Right ventricle myocardium superior (tissue), 1 donor: ENCODE measurements around the gene SCYL1. TPM values are rescaled to one million over a fixed set of nuclear protein-coding genes. Genes with fewer than 3 reads are reported as not detected.

ENCODE experiments used
- ATAC-seq: fragments of 200-7000 bp; cut with Tn5 transposase; one replicate; pipeline ENCODE4 v1.9.1; 2020; ENCODE audit warnings: mild to moderate bottlenecking; ENCODE audit not compliant: poor library complexity
- DNase-seq: peaks from one replicate; pipeline ENCODE4 v3.0.0-alpha.2; 2020
- intact Hi-C: fragments of 100-400 bp; cut with DNase I; formaldehyde crosslinking; loops from one replicate; pipeline ENCODE4 v1.11.2; 2022
- long read RNA-seq: library from polyadenylated mRNA; unstranded; transcript quantifications from one replicate; pipeline ENCODE4 v2.0.0, GENCODE V29; 2021
- total RNA-seq: library from RNA; stranded (reverse); fragmentation: NEBNext Ultra II Directional; extraction: Animal tissue kit (Norgen Biotek cat#: 25700); gene quantifications from one replicate; pipeline ENCODE4 v1.2.1, GENCODE V29; 2021
- donor health status: DM: no; HTN: yes; CAD: no; lungs with severe emphysema.

SCYL1 gene
- total RNA-seq = 60.5 TPM
- long read RNA-seq, transcript SCYL1-203 (18 exons, 2,583 nt) = minor isoform, 62 of 283 reads
- long read RNA-seq, transcript SCYL1-201 (18 exons, 2,642 nt) = major isoform, 112 of 283 reads
- long read RNA-seq, partial matches to known transcripts = 28 of 283 reads
- long read RNA-seq, other reads (novel, unspliced or antisense) = 75 of 283 reads

DNA sequence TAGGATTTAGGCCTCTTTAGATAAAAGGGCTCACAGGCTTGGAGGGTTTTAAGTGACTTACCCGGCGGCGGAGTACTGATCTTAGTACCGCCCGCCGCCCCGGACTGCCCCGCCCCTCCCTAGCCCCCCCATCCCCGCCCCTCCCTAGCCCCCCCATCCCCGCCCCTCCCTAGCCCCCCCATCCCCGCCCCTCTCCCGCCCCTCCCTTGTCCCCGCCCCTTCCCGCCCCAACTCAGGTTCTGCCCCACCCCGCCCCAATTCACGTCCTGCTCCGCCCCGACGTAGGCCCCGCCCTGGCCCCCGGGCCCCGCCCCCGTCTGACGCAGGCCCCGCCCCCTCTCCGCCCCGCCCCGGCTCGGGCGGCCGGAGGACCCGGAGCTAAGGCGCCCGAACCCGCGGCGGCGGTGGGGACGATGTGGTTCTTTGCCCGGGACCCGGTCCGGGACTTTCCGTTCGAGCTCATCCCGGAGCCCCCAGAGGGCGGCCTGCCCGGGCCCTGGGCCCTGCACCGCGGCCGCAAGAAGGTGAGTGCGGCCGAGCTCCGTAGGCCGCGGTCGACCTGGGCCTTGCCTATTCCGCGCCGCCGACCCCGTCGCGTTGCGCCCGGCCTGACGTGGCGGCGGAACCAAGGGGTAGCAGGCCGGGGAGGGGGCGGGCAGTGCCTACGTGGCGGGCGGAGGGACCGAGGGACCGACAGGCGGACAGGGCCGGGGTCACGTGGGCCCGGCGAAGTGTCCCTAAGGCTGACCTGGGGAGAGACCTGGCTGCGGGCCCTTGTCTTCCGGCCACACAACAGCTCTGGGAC is at the start of gene SCYL1:
SCYL1 (plus strand) TSS at position 343 of the 805 bp plus-strand sequence; CDS start at position 414, 71 bp downstream.
- ATAC-seq (peak; percentile 95), DNase-seq (peak; percentile 87)
- intact Hi-C loops = no loop called here

- intact Hi-C loops = no loop called here
- ATAC-seq (no peak), DNase-seq (no peak)
Measured at GRCh38 chr11:65476632-65477148, 48.2 kb upstream of the SCYL1 start.

- intact Hi-C loops = no loop called here
- DNase-seq = peak; percentile 99
- peak; percentile 89 for ATAC-seq
Measured at GRCh38 chr11:65477149-65477965, 47.5 kb upstream of the SCYL1 start.

DNA sequence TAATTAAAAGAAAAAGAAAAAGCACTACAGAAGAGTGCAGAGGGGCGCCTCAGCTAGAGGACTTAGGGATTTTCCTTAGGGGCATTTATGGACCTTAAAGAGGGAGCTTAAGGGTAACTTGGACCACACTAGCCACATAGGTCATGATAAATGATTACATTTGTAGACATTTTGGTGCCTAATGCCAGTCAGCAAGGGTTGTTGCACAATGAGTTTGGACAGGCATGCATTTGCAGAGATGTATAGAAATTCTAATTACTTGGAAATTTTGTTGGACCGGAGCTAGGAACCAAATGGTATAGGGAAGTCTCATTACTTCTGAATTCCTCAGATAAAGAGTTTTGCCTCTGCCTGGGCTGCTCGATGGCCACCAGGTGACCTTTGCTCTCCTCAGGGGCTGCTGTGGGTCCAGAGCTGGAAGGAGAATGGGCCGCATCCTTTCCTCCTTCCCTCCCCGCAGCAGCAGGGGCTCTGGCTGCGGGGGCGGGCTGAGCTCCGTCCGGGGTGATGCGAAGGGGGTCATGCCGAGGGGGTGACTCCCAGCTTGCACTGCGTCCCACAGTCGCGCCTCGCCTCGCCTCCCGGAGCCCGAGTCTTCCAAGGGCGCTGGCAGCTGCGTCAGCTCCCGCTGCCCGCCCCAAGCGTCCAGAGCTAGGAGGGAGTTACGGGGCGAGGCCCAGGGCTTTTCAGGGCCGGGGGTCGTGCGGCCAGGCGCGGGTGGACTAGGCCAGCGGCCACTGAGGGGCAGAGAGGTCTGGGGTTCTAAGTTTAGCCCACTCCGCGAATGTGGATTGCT is 46.3 kb upstream of the SCYL1 start:
- DNase-seq (peak; percentile 81), ATAC-seq (peak; percentile 36)
- intact Hi-C loops = no loop called here

DNA sequence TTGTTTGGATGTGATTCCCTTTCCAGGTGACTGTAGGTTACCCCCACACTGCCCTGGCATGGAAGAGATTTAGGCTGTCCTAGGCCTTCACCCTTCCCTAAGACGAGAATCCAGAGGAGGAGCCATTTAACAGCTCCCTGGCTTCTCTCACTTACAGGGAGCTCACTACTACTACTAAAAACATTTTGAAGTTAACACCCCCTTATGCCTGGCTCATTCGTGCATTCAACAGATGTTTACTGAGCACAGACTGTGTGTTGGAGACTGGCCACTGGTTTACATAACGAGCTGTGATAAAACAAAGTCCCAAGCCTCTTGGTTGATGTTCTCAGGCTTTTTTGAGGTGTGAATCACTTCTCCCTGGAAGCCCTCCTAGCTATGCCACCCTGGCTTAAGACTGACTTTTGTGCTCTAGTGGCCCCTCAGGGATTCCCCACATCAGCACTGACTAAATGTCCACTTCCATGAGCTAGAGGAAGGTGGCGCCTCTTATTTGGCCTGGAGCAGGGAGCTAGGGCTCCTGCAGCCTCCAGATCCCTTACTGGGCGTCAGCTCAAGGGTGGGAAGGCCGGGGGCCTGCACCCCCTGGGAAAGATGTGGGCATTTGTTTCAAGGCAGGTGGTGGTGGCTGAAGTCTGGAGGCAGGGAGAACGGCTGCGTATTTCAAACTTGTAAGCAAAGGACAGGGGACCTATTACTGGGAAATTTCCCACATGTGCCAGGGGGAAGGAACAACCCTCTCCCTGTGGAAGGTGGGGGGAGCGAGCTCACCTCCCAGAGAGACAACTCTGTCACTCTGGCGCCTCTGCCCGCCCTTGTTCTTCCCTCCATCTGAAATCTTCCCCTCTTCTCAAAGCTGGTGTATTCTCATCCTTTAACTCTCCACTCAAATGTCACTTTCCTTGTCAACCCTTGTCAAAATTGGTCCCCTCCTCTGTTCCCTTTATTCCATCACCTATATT is 45.4 kb upstream of the SCYL1 start:
- intact Hi-C loops = no loop called here
- DNase-seq = peak; percentile 67
- peak; percentile 52 for ATAC-seq

- DNase-seq (no peak), ATAC-seq (no peak)
- intact Hi-C loops = no loop called here
Measured at GRCh38 chr11:65482306-65482850, 42.5 kb upstream of the SCYL1 start.

- DNase-seq (no peak), ATAC-seq (no peak)
- intact Hi-C loops = no loop called here
Measured at GRCh38 chr11:65485920-65486219, 39.0 kb upstream of the SCYL1 start.

DNA sequence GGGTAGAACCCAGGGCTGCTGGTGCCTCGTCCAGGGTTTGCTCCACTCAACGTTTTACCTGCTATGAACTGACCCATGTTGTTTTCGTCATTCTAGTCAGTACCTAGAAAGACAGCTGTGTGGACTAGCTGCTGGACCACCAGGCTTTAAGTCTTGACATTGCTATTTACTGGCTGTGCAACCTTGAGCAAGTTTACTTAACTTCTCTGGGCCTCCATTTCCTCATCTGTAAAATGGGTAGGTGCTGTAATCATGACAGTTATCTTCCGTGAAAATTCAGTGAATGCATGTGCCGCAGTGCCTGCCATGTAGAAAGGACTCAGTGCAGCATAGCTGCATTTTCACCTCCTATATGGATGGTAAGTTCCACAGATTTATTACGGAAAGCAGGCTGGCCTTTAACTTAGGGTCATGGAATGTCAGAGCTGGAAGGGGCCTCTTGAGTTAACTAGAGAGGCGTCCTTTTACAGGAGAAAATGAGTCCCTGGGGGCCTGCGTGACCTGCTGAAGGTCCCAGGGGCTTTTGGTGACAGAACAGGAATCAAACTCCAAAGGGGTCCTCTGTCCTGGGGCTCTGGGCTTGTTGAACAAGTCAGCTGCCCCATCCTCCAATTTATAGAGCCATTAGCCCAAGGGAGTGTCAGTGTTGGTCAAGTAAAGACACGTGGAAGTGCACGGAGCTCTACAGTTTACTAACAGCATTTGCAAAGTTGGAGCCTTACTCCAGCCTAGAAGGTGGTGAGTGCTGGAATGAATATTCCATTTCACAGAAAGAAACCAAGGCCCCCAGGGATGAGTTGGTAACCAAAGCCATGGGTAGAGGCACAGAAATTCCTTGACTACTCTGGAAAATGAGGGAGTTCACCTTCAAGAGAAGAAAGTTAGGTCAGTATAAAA is 38.1 kb upstream of the SCYL1 start:
- no peak for DNase-seq
- intact Hi-C loops = no loop called here
- no peak for ATAC-seq

- intact Hi-C loops = no loop called here
- ATAC-seq (peak; percentile 87), DNase-seq (peak; percentile 99)
Measured at GRCh38 chr11:65487467-65488272, 37.2 kb upstream of the SCYL1 start.

- peak; percentile 70 for DNase-seq
- intact Hi-C loops = no loop called here
- no peak for ATAC-seq
Measured at GRCh38 chr11:65488273-65489034, 36.4 kb upstream of the SCYL1 start.

DNA sequence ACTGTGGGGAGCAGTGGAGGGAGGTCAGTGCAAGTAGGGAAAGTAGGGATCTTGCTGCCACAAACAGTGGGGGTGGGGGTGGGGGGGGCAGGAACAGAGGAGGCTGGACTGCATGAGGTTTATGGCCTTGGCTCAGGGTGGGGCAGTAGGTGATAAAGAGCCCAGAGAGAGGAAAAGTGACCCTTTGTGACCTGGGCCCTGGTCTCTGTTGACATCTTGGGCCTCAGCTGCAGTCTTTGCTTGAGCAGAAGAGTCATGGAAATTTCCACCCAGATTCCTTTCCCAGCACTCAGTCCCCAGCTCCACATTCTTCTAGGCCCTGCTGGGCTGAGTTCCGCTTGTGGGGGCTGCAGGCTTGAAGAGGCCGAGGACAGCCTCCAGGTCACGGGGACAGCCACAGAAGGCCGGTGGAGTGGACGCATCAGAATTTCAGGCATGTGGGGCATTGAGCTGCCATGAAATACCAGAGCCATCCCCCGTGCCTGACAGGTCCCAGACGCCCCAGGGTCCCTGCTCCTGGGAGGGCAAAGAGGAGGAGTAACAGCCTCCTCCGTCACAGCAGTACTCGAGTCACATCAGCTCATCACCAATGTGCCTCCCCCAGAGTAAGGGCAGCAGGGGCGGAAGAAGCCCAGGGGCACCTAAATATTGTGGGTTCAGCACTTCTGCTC is 35.7 kb upstream of the SCYL1 start:
- peak; percentile 16 for ATAC-seq
- intact Hi-C loops = no loop called here
- DNase-seq = peak; percentile 84

DNA sequence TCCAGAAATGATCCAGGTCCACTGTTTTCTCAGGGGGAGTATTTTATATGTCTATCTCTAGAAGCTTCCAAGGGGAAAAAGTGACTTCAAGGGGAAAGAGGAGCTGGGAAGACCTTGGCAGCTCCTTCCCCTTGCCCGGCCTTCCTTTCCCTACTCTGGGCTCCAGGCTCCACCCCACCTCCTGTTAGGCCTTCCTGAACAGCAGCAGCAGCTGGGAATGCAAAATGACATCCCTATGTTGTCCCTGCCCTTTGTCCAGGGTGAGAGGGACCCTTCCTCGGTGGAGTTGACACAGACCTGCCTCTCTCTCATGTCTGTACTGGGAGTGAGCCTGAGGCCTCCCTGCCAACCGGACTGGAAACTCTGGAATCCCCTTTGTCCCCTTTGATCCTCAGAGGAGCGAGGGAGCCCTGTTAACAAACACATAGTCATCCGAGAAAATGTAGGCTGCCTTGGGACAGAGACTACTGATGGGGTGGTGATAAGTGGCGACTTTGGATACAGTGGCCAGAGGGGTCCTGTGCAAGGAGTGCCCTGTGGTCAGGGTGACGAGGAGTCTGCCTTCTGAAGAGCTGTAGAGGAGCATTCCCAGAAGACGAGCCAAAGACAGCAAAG is 35.1 kb upstream of the SCYL1 start:
- DNase-seq (no peak), ATAC-seq (no peak)
- intact Hi-C loops = no loop called here

DNA sequence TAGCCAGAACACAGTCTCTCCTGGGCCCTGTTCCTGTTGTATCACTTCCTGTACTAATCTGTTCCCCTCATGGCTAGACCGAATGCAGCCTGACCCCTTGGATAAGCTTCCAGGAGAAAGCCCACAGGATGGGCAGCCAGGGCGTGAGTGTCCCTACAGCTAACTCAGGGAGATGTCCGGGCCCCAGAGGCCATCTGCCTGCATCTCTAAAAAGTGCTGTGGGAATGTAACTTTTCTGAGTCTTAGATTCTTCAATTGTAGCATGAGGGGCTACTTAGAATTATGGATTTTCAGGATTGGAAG is 33.8 kb upstream of the SCYL1 start:
- DNase-seq = no peak
- intact Hi-C loops = no loop called here
- ATAC-seq = no peak
